Uterus (tissue), 2 donors: ENCODE results near the gene HOXD12.

Experiments
- POLR2A ChIP-seq, 2 donors: fragments of 450-650 bp; IDR thresholded peaks; one replicate each; pipeline ENCODE4 v1.6.1; 2016; ENCODE audit warnings: antibody characterized with exemption in 2 of 2, mild to moderate bottlenecking in 1 of 2, moderate library complexity in 1 of 2
- TF ChIP-seq, protein P1 (sequence below), 4 experiments: fragments of 200-600 bp in 2 of 4; fragments of 450-650 bp in 2 of 4; sonication (generic) in 2 of 4; IDR thresholded peaks; one replicate each; pipeline ENCODE4 v1.5.1; 2016 to 2019; ENCODE audit warnings: antibody characterized with exemption in 4 of 4, mild to moderate bottlenecking in 2 of 4, moderate library complexity in 1 of 4

DNA sequence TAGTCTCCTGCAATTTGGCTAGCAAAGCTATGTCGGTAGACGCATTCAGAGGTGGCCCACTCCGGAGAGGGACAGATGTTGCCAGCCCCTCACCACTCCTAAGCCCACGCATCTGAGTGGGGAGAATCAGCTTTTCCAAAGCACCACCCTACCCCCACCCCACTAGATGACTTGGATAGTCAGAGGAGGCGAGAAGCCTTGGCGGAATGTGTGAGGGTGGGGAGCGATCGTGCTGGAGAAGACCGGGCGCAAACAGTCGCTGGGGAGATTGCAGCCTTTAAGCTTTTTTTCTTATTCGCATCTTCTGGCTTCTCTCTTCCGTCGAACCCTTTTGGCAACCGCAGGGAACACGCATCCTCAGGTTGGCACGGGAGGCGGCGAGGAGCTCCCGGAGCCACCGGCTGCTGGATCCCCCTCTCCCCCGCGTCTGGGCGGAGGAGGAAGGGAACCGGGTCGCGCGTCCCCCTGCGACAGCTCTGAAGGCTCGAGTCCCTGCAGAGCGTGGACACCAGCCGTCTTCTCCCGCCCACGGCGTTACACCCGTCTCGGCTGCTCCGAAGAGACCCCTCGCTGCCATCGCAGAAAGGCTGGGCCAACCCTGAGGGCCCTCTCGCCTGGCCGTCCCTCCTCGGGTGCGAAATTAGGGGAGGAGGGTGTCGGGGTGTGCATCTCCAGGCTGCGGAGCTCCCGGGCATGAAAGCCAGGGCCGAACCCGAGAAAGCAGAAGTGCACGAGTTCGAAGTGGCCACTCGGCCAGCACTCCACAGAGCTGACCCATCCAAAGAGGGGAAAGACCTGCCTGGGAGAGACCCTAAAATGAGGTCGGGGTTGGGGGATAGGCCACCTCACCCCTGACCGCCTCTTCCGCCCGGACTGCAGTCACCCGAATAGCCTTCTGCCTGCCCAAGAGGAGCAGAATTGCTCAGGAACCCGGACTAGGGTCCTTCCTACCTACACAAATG lies 28.0 kb upstream of the HOXD12 start:
- TF ChIP-seq, protein P1, sequence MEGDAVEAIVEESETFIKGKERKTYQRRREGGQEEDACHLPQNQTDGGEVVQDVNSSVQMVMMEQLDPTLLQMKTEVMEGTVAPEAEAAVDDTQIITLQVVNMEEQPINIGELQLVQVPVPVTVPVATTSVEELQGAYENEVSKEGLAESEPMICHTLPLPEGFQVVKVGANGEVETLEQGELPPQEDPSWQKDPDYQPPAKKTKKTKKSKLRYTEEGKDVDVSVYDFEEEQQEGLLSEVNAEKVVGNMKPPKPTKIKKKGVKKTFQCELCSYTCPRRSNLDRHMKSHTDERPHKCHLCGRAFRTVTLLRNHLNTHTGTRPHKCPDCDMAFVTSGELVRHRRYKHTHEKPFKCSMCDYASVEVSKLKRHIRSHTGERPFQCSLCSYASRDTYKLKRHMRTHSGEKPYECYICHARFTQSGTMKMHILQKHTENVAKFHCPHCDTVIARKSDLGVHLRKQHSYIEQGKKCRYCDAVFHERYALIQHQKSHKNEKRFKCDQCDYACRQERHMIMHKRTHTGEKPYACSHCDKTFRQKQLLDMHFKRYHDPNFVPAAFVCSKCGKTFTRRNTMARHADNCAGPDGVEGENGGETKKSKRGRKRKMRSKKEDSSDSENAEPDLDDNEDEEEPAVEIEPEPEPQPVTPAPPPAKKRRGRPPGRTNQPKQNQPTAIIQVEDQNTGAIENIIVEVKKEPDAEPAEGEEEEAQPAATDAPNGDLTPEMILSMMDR (IDR thresholded peaks at IDR 0.05), result no peak
- TF ChIP-seq POLR2A (IDR thresholded peaks at IDR 0.05), result no peak
